Stimulated activated naive B cell treated with anti-CD40 and anti-IgM and Interleukin-4, amounts not matched to agents 10 μg/mL and 1 μg/mL and 100 μg/mL, for 72 hours (primary cell): ENCODE measurements around the gene ATP8A2.
A peak's percentile ranks its signal among the peaks of the same experiment; 100 is the strongest.
"Not testable (repeated sequence)": the region's sequence is repeated elsewhere in the genome, so short reads cannot be mapped to it uniquely, and the experiment has no call there.

ENCODE experiments used
- ATAC-seq, 2 donors: fragments of 150-1000 bp; cut with Tn5 transposase; replicated peaks; 2 replicates each; pipeline ENCODE4 v1.10.0; 2021; ENCODE audit warnings: moderate library complexity in 1 of 2
- DNase-seq: peaks from one replicate; pipeline ENCODE4 v3.0.0; 2021
- H3K27ac Mint-ChIP-seq: one replicate; pipeline ENCODE4 v1.8.0; 2022; ENCODE audit warnings: mild to moderate bottlenecking, mixed read lengths
- H3K27me3 Mint-ChIP-seq, 2 donors: one replicate each; pipeline ENCODE4 v1.8.0; 2022; ENCODE audit warnings: mixed read lengths in 2 of 2
- H3K36me3 Mint-ChIP-seq, 2 donors: one replicate each; pipeline ENCODE4 v1.8.0; 2022; ENCODE audit warnings: mixed read lengths in 2 of 2, mild to moderate bottlenecking in 1 of 2
- H3K4me1 Mint-ChIP-seq, 2 donors: one replicate each; pipeline ENCODE4 v1.8.0; 2022; ENCODE audit warnings: mixed read lengths in 2 of 2, mild to moderate bottlenecking in 1 of 2
- H3K4me3 Mint-ChIP-seq, 2 donors: one replicate each; pipeline ENCODE4 v1.8.0; 2022; ENCODE audit warnings: mild to moderate bottlenecking in 2 of 2, mixed read lengths in 2 of 2, moderate library complexity in 1 of 2
- H3K9me3 Mint-ChIP-seq, 2 donors: one replicate each; pipeline ENCODE4 v1.8.0; 2022; ENCODE audit warnings: mixed read lengths in 2 of 2, mild to moderate bottlenecking in 1 of 2

The ATP8A2 gene

DNA sequence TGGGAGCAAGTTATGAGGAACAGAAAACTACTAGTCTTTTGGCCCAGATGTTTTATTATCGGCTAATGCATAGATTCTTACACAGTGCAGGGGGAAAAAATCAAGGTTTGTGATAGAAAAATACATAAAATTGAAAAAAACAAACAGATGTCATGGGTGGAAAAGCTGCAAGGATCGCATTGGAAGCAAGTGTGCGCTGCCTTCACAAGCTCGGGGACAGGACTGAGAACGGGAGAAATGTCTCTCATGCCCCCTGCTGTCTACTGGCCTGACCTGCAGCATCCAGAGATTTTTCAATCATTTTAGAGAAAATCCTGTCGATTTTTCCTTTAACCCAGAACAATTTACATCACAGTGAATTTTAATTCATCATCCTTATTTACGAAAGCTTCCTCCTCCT, 700.6 kb downstream of the ATP8A2 start:
- not testable (repeated sequence) for H3K4me3 Mint-ChIP-seq, H3K27ac Mint-ChIP-seq, DNase-seq, H3K9me3 Mint-ChIP-seq, H3K4me1 Mint-ChIP-seq, H3K36me3 Mint-ChIP-seq
- peak; percentile 50 to 67 for ATAC-seq
- H3K27me3 Mint-ChIP-seq = peaks cover 27 to 32% of the 10 kb centered on the region in 2 donors

DNA sequence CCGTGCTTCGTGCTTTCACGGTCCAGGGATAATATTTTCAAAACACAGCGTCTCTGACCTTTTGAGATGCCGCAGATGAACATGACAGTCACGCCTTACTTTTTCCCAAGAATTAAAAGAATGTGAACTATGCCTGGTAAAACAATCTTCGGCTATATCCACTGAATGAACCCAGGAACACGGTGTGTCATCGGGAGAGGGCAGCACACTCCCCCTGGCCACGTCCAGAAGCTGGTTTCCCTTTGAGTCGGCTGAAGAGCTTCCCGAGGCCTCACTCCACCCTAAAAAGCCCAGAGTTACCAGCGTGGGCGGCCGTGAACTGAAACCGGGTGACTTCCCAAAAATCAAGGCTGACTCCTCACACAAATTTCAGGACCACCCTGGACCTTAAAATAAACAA, 702.9 kb downstream of the ATP8A2 start:
- Mint-ChIP-seq H3K4me1 (no peaks in the 10 kb centered on the region), H3K27ac (no peak overlapping the region), H3K36me3 (no peaks in the 10 kb centered on the region), H3K4me3 (no peak overlapping the region), H3K9me3 (no peaks in the 10 kb centered on the region), H3K27me3 (peaks cover 25 to 27% of the 10 kb centered on the region in 2 donors)
- DNase-seq (no peak), ATAC-seq (no peak)
